HEK293 (cell line): Measurements from ENCODE around the gene MACF1.

Experiments
- CTCF ChIA-PET: fragments of 350-600 bp; formaldehyde crosslinking; extraction: SDS; loops from one replicate; lab custom pipeline; 2021; ENCODE audit warnings: antibody characterized with exemption; lab: Yijun Ruan, JAX
- POLR2A ChIA-PET: fragments of 300-600 bp; formaldehyde crosslinking; extraction: SDS; loops from one replicate; lab custom pipeline; 2020; ENCODE audit warnings: antibody characterized with exemption, inconsistent platforms; lab: Yijun Ruan, JAX
- H3K27ac ChIP-seq: fragments of 200-500 bp; sonication (Bioruptor generic); 2 replicates; pipeline ENCODE4 v1.5.1; 2014; ENCODE audit warnings: low read depth, low read length, control low read depth, inconsistent platforms; ENCODE audit errors: extremely low read depth
- H3K36me3 ChIP-seq, 2 experiments: fragments of 200-500 bp in 1 of 2; sonication (Bioruptor generic) in 1 of 2; 1 replicate in 1 of 2; 2 replicates in 1 of 2; pipeline ENCODE4 v1.5.1; 2014 to 2017; ENCODE audit warnings: inconsistent platforms in 2 of 2, low read length in 2 of 2; ENCODE audit not compliant: control insufficient read depth in 2 of 2, insufficient read depth in 1 of 2
- H3K4me1 ChIP-seq: fragments of 200-500 bp; sonication (Bioruptor generic); 2 replicates; pipeline ENCODE4 v1.5.1; 2014; ENCODE audit warnings: mild to moderate bottlenecking, low read length, inconsistent platforms; ENCODE audit not compliant: control insufficient read depth, insufficient read depth
- H3K4me3 ChIP-seq: 2 replicates; pipeline ENCODE4 v1.5.1; 2011; ENCODE audit warnings: low read depth, mild to moderate bottlenecking, control low read depth, low read length, moderate library complexity
- H3K9me3 ChIP-seq: fragments of 200-500 bp; sonication (Bioruptor generic); 2 replicates; pipeline ENCODE4 v1.5.1; 2014; ENCODE audit warnings: low read depth, low read length, inconsistent platforms; ENCODE audit not compliant: control insufficient read depth, insufficient read depth
- BCL11B ChIP-seq: fragments of 450-650 bp; formaldehyde crosslinking; IDR thresholded peaks from 2 replicates; pipeline ENCODE4 v1.5.1; 2016; ENCODE audit warnings: low read depth, missing biosample characterization, missing genetic modification characterization
- HOXA7 ChIP-seq: sonication (generic); formaldehyde crosslinking; IDR thresholded peaks from 2 replicates; pipeline ENCODE4 v1.8.1; 2022; ENCODE audit warnings: missing genetic modification reagents, borderline replicate concordance
- PRDM4 ChIP-seq: fragments of 450-650 bp; formaldehyde crosslinking; IDR thresholded peaks from 2 replicates; pipeline ENCODE4 v1.5.1; 2017; ENCODE audit warnings: missing biosample characterization, missing genetic modification characterization
- ZFP3 ChIP-seq: fragments of 450-650 bp; formaldehyde crosslinking; IDR thresholded peaks from 2 replicates; pipeline ENCODE4 v1.5.1; 2016; ENCODE audit warnings: low read depth, missing biosample characterization, missing genetic modification characterization
- ZFP41 ChIP-seq: fragments of 450-650 bp; formaldehyde crosslinking; IDR thresholded peaks from 2 replicates; pipeline ENCODE4 v1.5.1; 2016; ENCODE audit warnings: missing biosample characterization, missing genetic modification characterization, borderline replicate concordance
- ZNF112 ChIP-seq: fragments of 450-650 bp; formaldehyde crosslinking; IDR thresholded peaks from 2 replicates; pipeline ENCODE4 v1.5.0; 2017; ENCODE audit warnings: missing biosample characterization, missing genetic modification characterization
- ZNF140 ChIP-seq: fragments of 450-650 bp; formaldehyde crosslinking; IDR thresholded peaks from 2 replicates; pipeline ENCODE4 v1.5.1; 2016; ENCODE audit warnings: missing biosample characterization, missing genetic modification characterization
- ZNF146 ChIP-seq: fragments of 450-650 bp; formaldehyde crosslinking; IDR thresholded peaks from 2 replicates; pipeline ENCODE4 v1.5.1; 2016; ENCODE audit warnings: missing biosample characterization, missing genetic modification characterization
- ZNF155 ChIP-seq: fragments of 450-650 bp; formaldehyde crosslinking; IDR thresholded peaks from 2 replicates; pipeline ENCODE4 v1.5.1; 2016; ENCODE audit warnings: missing biosample characterization, missing genetic modification characterization
- ZNF157 ChIP-seq: fragments of 450-650 bp; formaldehyde crosslinking; IDR thresholded peaks from 2 replicates; pipeline ENCODE4 v1.5.1; 2016; ENCODE audit warnings: missing biosample characterization, missing genetic modification characterization
- ZNF169 ChIP-seq: fragments of 450-650 bp; formaldehyde crosslinking; IDR thresholded peaks from 2 replicates; pipeline ENCODE4 v1.5.1; 2016; ENCODE audit warnings: missing biosample characterization, missing genetic modification characterization
- ZNF214 ChIP-seq: fragments of 450-650 bp; formaldehyde crosslinking; IDR thresholded peaks from 2 replicates; pipeline ENCODE4 v1.5.1; 2017; ENCODE audit warnings: missing biosample characterization, mild to moderate bottlenecking, missing genetic modification characterization, borderline replicate concordance
- ZNF24 ChIP-seq: fragments of 450-650 bp; formaldehyde crosslinking; IDR thresholded peaks from 2 replicates; pipeline ENCODE4 v1.5.1; 2016; ENCODE audit warnings: missing biosample characterization, missing genetic modification characterization
- ZNF354C ChIP-seq: fragments of 450-650 bp; formaldehyde crosslinking; IDR thresholded peaks from 2 replicates; pipeline ENCODE4 v1.5.1; 2016; ENCODE audit warnings: missing biosample characterization, missing genetic modification characterization, low read depth, borderline replicate concordance
- ZNF629 ChIP-seq: fragments of 450-650 bp; formaldehyde crosslinking; IDR thresholded peaks from 2 replicates; pipeline ENCODE4 v1.5.1; 2017; ENCODE audit warnings: missing biosample characterization, missing genetic modification characterization
- ZNF658 ChIP-seq: fragments of 450-650 bp; formaldehyde crosslinking; IDR thresholded peaks from 2 replicates; pipeline ENCODE4; 2016; ENCODE audit warnings: missing biosample characterization, missing genetic modification characterization
- ZNF692 ChIP-seq: fragments of 450-650 bp; formaldehyde crosslinking; IDR thresholded peaks from 2 replicates; pipeline ENCODE4 v1.5.1; 2016; ENCODE audit warnings: missing biosample characterization, missing genetic modification characterization
- ZNF701 ChIP-seq: fragments of 450-650 bp; formaldehyde crosslinking; IDR thresholded peaks from 2 replicates; pipeline ENCODE4 v1.5.1; 2016; ENCODE audit warnings: missing biosample characterization, missing genetic modification characterization
- ZNF707 ChIP-seq: fragments of 450-650 bp; formaldehyde crosslinking; IDR thresholded peaks from 2 replicates; pipeline ENCODE4 v1.5.1; 2016; ENCODE audit warnings: missing biosample characterization, missing genetic modification characterization
- ZNF785 ChIP-seq: fragments of 450-650 bp; formaldehyde crosslinking; IDR thresholded peaks from 2 replicates; pipeline ENCODE4 v1.5.1; 2016; ENCODE audit warnings: missing biosample characterization, missing genetic modification characterization
- ZSCAN16 ChIP-seq: fragments of 450-650 bp; formaldehyde crosslinking; IDR thresholded peaks from 2 replicates; pipeline ENCODE4 v1.5.1; 2016; ENCODE audit warnings: missing biosample characterization, missing genetic modification characterization

Gene MACF1

GRCh38 chr1:39228252-39228651 lies 23.8 kb downstream of the MACF1 start:
- TF ChIP-seq ZNF354C: no peak
- TF ChIP-seq ZNF692 (tag by site-specific recombination): no peak
- TF ChIP-seq, all 188 proteins: peak for 0
- POLR2A ChIA-PET: no interaction called here
- Histone ChIP-seq H3K4me3 (no peak overlapping the region), H3K4me1 (no peaks in the 10 kb centered on the region), H3K9me3 (no peaks in the 10 kb centered on the region), H3K36me3 (peaks cover 0 to 1% of the 10 kb centered on the region in 2 experiments; a peak in 1 of 3 replicates), H3K27ac (no peak overlapping the region)
- CTCF ChIA-PET: interaction anchor here (0.6 kb wide), 1 partner anchor 48 kb away, joined by 4 read pairs; no protein-coding TSS in a partner anchor

- no peak for TF ChIP-seq ZNF629 (tag by site-specific recombination)
- no peak for TF ChIP-seq ZFP3
- no peak for TF ChIP-seq ZNF112 (tag by site-specific recombination)
- no peak for TF ChIP-seq ZNF214 (tag by site-specific recombination)
- TF ChIP-seq ZSCAN16 (tag by site-specific recombination): no peak
- TF ChIP-seq ZNF658 (tag by site-specific recombination): no peak
- no peak for TF ChIP-seq ZNF169 (tag by site-specific recombination)
- TF ChIP-seq PRDM4 (tag by site-specific recombination): no peak
- no peak for TF ChIP-seq BCL11B
- no peak for TF ChIP-seq ZNF155
- no peak for TF ChIP-seq ZNF146 (tag by site-specific recombination)
- no peak for TF ChIP-seq ZNF785 (tag by site-specific recombination)
- no peak for TF ChIP-seq ZNF707
- TF ChIP-seq ZNF157 (tag by site-specific recombination): no peak
- TF ChIP-seq ZFP41: no peak
- TF ChIP-seq ZNF140 (tag by site-specific recombination): no peak
- no peak for TF ChIP-seq HOXA7
- no peak for TF ChIP-seq ZNF24 (tag by site-specific recombination)
- no peak for TF ChIP-seq ZNF701 (tag by site-specific recombination)
- ChIA-PET CTCF (interaction anchor here (0.7 kb wide), 1 partner anchor 97 kb away, joined by 3 read pairs; no protein-coding TSS in a partner anchor), POLR2A (no interaction called here)
- Histone ChIP-seq H3K36me3 (peaks cover 0 to 3% of the 10 kb centered on the region in 2 experiments; a peak in 1 of 3 replicates), H3K4me3 (no peak overlapping the region), H3K27ac (no peak overlapping the region), H3K9me3 (no peaks in the 10 kb centered on the region), H3K4me1 (no peaks in the 10 kb centered on the region)
Measured at GRCh38 chr1:39229504-39229903, 25.0 kb downstream of the MACF1 start.
